VCaP (cell line): Measurements from ENCODE around the gene MYMX.

Source experiments
- H3K27ac ChIP-seq: fragments of 450-650 bp; 2 replicates; pipeline ENCODE4 v1.5.1; 2017
- TF ChIP-seq, protein P1 (sequence below): fragments of 450-650 bp; conservative IDR thresholded peaks from 2 replicates; pipeline ENCODE4 v1.5.1; 2017; ENCODE audit warnings: mild to moderate bottlenecking, moderate library complexity

MYMX gene

DNA sequence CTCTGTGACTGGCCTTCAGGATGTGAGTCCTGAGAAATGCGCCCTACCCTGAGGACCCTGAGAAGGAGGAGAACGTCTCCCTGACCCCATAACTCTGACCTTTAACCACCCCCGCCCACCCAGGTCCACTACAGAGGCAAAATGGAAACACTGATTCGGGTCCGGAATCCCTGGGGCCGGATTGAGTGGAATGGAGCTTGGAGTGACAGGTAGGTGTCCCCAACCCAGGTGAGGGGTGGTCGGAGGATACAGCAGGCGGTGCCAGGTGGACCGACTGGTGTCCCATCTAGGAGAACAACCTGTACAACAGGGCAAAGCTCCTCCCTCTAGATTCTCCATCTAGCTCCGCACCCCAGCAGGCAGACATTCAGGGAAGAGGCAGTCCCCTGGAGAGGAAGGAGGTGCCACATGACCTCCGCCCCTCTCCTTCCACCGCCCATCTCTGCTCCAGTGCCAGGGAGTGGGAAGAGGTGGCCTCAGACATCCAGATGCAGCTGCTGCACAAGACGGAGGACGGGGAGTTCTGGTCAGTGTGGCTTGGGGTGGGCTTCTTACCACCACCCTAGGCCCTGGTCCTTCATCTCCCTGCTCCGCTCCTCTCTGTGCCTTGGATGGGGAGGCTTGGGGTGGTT, 40.5 kb upstream of the MYMX start:
- no peak overlapping the region for H3K27ac ChIP-seq
- TF ChIP-seq, protein P1, sequence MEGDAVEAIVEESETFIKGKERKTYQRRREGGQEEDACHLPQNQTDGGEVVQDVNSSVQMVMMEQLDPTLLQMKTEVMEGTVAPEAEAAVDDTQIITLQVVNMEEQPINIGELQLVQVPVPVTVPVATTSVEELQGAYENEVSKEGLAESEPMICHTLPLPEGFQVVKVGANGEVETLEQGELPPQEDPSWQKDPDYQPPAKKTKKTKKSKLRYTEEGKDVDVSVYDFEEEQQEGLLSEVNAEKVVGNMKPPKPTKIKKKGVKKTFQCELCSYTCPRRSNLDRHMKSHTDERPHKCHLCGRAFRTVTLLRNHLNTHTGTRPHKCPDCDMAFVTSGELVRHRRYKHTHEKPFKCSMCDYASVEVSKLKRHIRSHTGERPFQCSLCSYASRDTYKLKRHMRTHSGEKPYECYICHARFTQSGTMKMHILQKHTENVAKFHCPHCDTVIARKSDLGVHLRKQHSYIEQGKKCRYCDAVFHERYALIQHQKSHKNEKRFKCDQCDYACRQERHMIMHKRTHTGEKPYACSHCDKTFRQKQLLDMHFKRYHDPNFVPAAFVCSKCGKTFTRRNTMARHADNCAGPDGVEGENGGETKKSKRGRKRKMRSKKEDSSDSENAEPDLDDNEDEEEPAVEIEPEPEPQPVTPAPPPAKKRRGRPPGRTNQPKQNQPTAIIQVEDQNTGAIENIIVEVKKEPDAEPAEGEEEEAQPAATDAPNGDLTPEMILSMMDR: no peak

DNA sequence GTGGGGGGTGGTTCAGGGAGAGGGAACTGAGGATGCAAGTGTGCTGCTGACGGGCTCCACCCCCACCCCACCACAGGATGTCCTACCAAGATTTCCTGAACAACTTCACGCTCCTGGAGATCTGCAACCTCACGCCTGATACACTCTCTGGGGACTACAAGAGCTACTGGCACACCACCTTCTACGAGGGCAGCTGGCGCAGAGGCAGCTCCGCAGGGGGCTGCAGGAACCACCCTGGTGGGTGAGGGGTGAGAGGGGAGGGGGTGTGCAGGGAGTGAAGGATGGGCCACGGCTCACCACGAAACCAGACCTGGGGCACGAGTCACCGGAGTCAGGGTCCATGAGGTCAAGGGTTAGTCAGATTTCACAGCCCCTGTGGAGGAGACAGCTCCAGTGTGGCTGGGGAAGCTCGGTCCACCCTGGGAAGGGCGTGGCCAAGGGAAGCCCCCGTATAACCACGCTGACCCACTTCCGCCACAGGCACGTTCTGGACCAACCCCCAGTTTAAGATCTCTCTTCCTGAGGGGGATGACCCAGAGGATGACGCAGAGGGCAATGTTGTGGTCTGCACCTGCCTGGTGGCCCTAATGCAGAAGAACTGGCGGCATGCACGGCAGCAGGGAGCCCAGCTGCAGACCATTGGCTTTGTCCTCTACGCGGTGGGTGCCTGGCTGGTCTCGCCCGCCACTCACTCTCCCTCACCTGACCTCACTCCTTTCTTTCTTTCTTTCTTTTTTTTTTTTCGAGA, 39.8 kb upstream of the MYMX start:
- TF ChIP-seq, protein P1: no peak
- no peak overlapping the region for H3K27ac ChIP-seq

DNA sequence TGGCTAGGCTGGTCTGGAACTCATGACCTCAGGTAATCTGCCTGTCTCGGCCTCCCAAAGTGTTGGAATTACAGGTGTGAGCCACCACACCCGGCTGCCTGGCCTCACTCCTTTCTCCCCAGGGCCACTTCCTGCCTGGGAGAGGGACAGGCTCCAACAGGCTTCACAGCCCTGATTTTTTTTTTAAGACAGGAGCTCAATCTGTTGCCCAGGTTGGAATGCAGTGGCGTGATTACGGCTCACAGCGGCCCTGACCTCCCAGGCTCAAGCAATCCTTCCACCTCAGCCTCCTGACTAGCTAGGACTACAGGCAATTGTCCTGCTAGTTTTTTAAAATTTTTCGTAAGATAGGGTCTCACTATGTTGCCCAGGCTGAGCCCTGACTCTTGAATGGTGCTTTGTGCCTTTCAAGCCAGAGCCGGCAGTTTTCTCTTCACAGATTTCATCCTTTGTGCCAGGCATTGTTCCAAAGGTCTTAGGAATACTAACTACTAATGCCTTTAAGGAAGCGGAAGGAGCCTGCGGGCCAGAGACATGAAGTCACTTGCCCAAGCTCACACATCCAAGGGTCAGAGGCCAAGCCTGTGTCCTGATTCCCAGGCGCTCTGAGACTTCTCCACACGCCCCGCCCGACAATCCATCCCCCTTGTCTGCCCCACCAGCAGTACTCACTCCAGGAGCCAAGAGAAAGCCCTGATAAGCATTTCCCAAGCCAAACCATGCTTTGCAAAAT, 38.9 kb upstream of the MYMX start:
- no peak overlapping the region for H3K27ac ChIP-seq

DNA sequence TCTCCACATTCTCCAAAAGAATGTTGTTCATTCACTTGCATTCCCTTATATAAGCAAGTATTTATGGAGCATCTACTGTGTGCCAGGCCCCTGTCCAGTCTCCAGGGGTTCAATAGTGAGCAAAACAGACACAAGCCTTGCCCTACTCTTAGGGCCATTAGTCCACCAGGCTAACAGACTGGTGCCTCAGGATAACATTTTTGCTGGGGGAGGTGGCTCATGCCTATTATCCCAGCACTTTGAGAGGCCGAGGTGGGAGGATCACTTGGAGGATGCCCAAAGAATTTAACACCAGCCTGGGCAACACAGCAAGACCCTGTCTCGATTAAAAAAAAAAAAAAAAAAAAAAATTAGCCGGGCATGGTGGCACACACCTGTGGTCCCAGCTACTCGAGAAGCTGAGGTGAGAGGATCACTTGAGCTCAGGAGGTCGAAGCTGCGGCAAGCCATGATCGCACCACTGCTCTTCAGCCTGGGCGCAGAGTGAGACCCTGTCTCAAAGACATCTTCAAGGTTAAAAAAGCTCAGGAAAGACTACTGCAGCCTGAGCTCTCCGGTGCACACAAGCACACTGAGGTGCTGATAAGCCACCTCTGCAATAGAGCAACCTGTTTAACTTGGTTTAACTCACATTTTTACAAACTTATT, 38.2 kb upstream of the MYMX start:
- TF ChIP-seq, protein P1: no peak
- no peak overlapping the region for H3K27ac ChIP-seq

More for the DNA sequence above, 38.9 kb upstream of the MYMX start:
- TF ChIP-seq, protein P1: no peak

DNA sequence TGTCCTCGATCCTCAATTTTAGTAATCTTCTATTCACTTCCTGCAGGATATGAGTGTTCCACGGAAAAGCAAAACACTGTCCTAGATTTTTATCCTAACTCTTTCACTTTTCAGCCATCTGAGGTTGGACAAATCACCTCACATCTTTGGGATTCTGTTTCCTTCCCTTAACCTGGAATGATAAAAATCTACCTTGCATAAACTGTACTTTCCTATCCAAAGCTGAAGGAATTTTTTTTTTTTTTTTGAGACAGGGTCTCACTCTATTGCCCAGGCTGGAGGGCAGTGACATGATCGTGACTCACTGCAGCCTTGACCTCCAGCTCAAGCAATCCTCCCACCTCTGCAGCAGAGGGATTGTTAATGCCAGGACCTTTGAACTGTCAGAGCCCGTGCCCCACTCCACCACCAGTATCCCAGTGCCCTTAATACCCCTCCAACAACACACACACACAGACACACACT, 37.6 kb upstream of the MYMX start:
- H3K27ac ChIP-seq: no peak overlapping the region
- TF ChIP-seq, protein P1: no peak

DNA sequence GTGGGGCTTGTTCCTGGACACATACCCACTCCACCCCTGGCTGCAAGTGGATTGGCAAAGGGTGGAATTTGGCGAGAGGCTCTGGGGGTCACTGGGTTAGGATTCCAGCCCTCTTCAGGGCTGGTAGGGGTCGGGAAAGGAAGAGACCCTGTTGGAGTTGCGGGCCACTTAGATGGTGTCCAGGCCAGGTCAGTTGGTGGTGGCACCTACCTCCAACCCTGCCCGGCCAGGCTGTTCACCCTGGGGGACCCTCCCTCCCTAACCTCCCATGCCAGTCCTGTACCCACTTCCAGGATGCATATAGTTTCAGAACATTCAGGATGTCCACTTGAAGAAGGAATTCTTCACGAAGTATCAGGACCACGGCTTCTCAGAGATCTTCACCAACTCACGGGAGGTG, 37.1 kb upstream of the MYMX start:
- TF ChIP-seq, protein P1: no peak
- H3K27ac ChIP-seq: no peak overlapping the region

DNA sequence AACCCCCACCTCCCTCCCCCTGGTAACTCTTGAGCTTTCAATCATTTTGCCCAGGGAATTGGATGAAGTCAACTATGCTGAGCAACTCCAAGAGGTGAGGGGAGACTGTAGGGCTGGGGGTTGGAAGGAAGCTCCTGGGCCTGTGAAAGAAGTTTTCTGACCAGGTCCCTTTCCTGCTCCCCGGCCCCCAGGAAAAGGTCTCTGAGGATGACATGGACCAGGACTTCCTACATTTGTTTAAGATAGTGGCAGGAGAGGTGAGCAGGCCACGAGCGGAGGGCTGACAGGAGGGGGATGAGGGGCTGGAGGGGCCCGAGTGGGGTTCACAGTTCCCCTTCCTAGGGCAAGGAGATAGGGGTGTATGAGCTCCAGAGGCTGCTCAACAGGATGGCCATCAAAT, 36.3 kb upstream of the MYMX start:
- no peak overlapping the region for H3K27ac ChIP-seq
- TF ChIP-seq, protein P1: no peak
